Umbilical cord (tissue), 1 donor: ENCODE measurements around the gene REG4. TPM values are rescaled to one million over a fixed set of nuclear protein-coding genes. Genes with fewer than 3 reads are reported as not detected.

Experiments
- total RNA-seq: library from RNA; depleted of rRNA; stranded (reverse); fragments of >200 nt; gene quantifications from one replicate; pipeline ENCODE4 v1.2.3, GENCODE V29; 2014; ENCODE audit warnings: low replicate concordance; ENCODE audit not compliant: insufficient read depth

The REG4 gene
- total RNA-seq, 1 donor from 2014 or later = 0.48 TPM

Other genes starting within 250 kb of the REG4 start
- 18.8 TPM for gene ZNF697, start 163.2 kb downstream of the REG4 start, total RNA-seq
- gene PHGDH, start 99.5 kb downstream of the REG4 start, total RNA-seq = 62.8 TPM
- 0.48 TPM for gene HMGCS2, start 42.6 kb downstream of the REG4 start, total RNA-seq
- gene ADAM30, start 85.1 kb upstream of the REG4 start, total RNA-seq = 1.4 TPM